GM11168 (cell line): ENCODE measurements around the gene MBP.

Experiments
- in situ Hi-C: fragments of 300-500 bp; cut with MboI; formaldehyde crosslinking; loops from one replicate; pipeline ENCODE4 v1.12.0; 2022; ENCODE audit warnings: low sequenced_read_pairs; ENCODE audit not compliant: unreplicated experiment

Gene MBP

GRCh38 chr18:77015771-77016710 lies 116.5 kb downstream of the MBP start:
- in situ Hi-C loops = no loop called here

GRCh38 chr18:77015169-77015568 lies 117.4 kb downstream of the MBP start:
- in situ Hi-C loops = no loop called here

DNA sequence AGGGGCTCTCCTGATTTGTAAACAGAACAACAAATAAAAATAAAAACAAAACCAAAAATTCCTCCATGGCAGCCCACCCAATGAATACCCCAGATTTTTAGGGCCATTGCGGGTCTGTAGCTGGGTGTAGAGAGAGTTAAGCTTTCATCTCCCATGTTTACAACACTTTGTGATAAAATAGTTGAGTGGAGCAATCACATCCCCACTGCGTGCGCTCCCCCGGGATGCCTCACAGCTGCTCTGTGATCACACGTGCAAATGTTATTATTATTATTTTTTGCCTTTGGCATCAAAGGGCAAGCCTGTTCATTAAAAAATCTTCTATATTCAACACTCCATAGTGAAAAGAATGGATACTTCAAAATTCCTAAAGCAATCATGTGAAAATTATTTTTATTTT lies 118.0 kb downstream of the MBP start:
- in situ Hi-C loops = no loop called here

GRCh38 chr18:77013811-77014521 lies 118.6 kb downstream of the MBP start:
- in situ Hi-C loops = no loop called here

DNA sequence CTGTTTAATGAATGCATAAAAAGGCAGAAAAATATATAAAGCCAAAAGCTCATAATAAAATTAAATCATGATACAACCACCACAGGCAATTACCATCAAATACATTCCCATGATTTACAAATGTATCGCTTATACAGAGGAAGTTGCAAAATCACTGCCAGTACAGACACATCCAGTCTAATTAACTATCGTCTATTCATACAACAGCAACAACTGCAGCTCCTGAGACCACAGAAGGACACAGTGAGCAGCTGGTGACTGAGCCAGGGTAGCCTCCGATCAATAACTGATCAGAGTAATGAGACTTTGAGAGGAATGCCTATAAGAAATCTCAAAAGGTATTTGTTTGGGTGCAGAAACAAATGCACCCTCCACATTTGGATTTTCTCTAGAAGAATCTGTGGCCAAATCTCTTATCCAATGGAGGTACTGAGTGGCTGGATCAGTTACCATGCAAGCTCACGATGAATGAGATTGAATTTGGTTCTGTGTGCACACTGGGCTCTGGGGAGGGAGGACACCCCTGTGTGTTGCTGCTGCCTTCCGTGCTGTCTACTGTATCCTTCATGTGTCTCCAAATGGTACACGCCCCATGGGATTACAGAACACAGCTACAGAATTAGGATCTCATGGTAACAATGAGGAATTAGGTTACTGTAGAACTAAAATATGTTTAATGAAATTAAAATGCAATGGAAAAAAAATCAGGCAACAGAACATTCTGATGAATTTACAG lies 119.6 kb downstream of the MBP start:
- in situ Hi-C loops = no loop called here

GRCh38 chr18:77012120-77012519 lies 120.5 kb downstream of the MBP start:
- in situ Hi-C loops = no loop called here

- in situ Hi-C loops = loop anchor here (10.0 kb wide), 1 partner anchor 195 kb away; no protein-coding TSS in a partner anchor
Observed at GRCh38 chr18:77009675-77010074, 122.9 kb downstream of the MBP start.

- in situ Hi-C loops = loop anchor here (10.0 kb wide), 1 partner anchor 196 kb away; no protein-coding TSS in a partner anchor
Observed at GRCh38 chr18:77008576-77009315, 123.8 kb downstream of the MBP start.

GRCh38 chr18:77008006-77008405 lies 124.6 kb downstream of the MBP start:
- in situ Hi-C loops = loop anchor here (10.0 kb wide), 1 partner anchor 197 kb away; no protein-coding TSS in a partner anchor

DNA sequence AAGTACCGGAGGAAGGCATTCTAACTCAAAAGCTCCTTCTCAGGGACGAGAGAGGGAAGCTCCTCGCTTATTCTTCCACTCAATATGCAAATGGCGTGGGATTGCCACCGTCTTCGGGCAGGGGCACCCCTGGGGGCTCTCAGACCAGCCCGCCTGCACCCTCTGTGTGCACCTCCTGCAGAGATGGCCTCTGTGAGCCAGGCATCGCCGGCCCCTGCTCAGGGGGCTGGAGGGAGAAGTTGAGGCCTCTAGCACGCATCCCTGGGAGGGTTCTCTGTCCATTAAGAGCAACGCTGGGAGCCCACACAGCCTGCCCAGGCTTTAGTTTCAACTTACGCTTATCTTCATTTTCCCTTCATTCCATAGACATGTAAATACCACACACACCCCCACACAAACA lies 125.3 kb downstream of the MBP start:
- in situ Hi-C loops = loop anchor here (10.0 kb wide), 1 partner anchor 198 kb away; no protein-coding TSS in a partner anchor

GRCh38 chr18:77006305-77007175 lies 126.0 kb downstream of the MBP start:
- in situ Hi-C loops = loop anchor here (10.0 kb wide), 1 partner anchor 198 kb away; no protein-coding TSS in a partner anchor

GRCh38 chr18:77005651-77006195 lies 126.9 kb downstream of the MBP start:
- in situ Hi-C loops = loop anchor here (10.0 kb wide), 1 partner anchor 199 kb away; no protein-coding TSS in a partner anchor

DNA sequence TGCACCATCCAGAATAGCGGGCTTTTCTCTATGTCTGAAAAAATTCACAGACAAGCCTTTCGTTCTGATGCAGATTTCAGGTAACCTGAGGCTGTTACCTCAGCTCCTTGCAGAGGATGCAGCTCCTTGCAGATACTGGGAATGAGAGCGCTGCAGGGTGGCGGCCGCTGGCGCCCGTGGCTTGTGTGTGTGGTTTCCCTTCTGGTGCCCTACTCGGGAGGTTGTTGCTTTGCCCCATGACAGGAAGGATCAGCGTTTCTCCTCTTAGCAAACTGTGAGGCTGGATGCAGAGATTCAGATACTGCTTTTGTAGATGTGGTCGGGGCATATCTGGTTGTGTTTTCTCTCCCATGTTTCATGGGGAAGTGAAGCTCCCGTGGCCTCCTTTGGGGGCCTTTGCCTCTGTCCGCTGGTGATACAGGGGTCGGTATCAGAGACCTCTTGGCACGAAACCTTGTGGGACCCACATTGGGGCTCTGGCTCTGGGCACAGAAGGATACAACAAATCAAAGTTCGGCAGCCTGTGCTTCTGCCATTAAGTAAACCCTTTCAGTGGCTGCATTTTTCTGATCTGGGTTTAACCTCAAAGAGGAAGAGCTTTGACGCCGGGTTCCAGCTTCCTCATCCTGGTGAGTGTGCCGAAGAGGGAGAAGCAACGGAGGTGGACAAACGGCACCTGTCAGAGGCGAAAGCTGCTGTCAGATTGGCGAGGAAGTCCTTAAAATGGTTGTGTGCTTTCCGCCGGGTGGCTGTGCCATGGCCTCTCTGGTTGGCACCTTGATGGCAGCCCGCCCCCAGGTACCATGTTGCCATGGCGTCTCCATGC lies 127.8 kb downstream of the MBP start:
- in situ Hi-C loops = loop anchor here (10.0 kb wide), 1 partner anchor 200 kb away; no protein-coding TSS in a partner anchor

GRCh38 chr18:77003316-77003715 lies 129.3 kb downstream of the MBP start:
- in situ Hi-C loops = loop anchor here (10.0 kb wide), 1 partner anchor 201 kb away; no protein-coding TSS in a partner anchor

DNA sequence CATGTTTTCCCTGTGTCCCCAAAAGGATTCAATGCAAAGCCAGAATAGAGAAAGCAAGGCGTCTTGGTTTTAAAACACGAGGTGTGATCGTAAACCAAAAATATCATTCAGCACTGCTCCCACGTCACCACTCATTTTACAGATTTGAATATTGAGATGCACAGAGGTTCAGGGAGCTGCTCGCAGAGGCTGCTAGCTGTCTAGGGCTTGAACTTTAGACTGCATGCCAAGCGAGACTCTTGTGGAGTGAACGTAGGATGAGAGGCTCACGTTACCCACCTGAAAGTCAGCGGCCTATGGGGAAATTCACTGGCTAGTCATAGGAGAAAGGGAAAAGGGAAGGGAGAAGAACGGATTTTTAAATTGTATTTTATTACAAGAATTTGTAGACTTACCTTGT lies 130.1 kb downstream of the MBP start:
- in situ Hi-C loops = loop anchor here (10.0 kb wide), 1 partner anchor 202 kb away; no protein-coding TSS in a partner anchor

GRCh38 chr18:77001979-77002378 lies 130.6 kb downstream of the MBP start:
- in situ Hi-C loops = loop anchor here (10.0 kb wide), 1 partner anchor 203 kb away; no protein-coding TSS in a partner anchor

GRCh38 chr18:77001041-77001440 lies 131.5 kb downstream of the MBP start:
- in situ Hi-C loops = loop anchor here (10.0 kb wide), 1 partner anchor 204 kb away; no protein-coding TSS in a partner anchor
